GM19452 (cell line): ENCODE data around the gene NUMA1.

Source experiments
- ATAC-seq: cut with Tn5 transposase; IDR thresholded peaks from one replicate; pipeline ENCODE4 v1.9.1; 2021; ENCODE audit not compliant: unreplicated experiment

The NUMA1 gene

GRCh38 chr11:72066855-72067254 lies 13.5 kb downstream of the NUMA1 start:
- no peak for ATAC-seq

GRCh38 chr11:72061739-72062396 lies 18.5 kb downstream of the NUMA1 start:
- ATAC-seq = no peak

GRCh38 chr11:72058416-72059034 lies 21.8 kb downstream of the NUMA1 start:
- no peak for ATAC-seq

- no peak for ATAC-seq
Observed at GRCh38 chr11:72048766-72049460, 31.4 kb downstream of the NUMA1 start.

GRCh38 chr11:72045849-72046248 lies 34.5 kb downstream of the NUMA1 start:
- no peak for ATAC-seq

- no peak for ATAC-seq
Observed at GRCh38 chr11:72042064-72042745, 38.1 kb downstream of the NUMA1 start.

- no peak for ATAC-seq
Observed at GRCh38 chr11:72041364-72042063, 38.8 kb downstream of the NUMA1 start.

GRCh38 chr11:72040491-72041363 lies 39.6 kb downstream of the NUMA1 start:
- ATAC-seq = no peak

- ATAC-seq = no peak
Observed at GRCh38 chr11:72039856-72040401, 40.4 kb downstream of the NUMA1 start.

GRCh38 chr11:72039031-72039855 lies 41.1 kb downstream of the NUMA1 start:
- no peak for ATAC-seq

GRCh38 chr11:72038491-72038890 lies 41.9 kb downstream of the NUMA1 start:
- no peak for ATAC-seq

- no peak for ATAC-seq
Observed at GRCh38 chr11:72037554-72038311, 42.6 kb downstream of the NUMA1 start.

- no peak for ATAC-seq
Observed at GRCh38 chr11:72036687-72037086, 43.7 kb downstream of the NUMA1 start.

GRCh38 chr11:72030472-72031045 lies 49.8 kb downstream of the NUMA1 start:
- no peak for ATAC-seq

GRCh38 chr11:72026090-72026489 lies 54.3 kb downstream of the NUMA1 start:
- no peak for ATAC-seq

GRCh38 chr11:72024069-72024754 lies 56.1 kb downstream of the NUMA1 start:
- ATAC-seq = no peak

GRCh38 chr11:72023335-72023734 lies 57.0 kb downstream of the NUMA1 start:
- ATAC-seq = no peak
